Thyroid gland (tissue), 4 donors: ENCODE measurements around the gene ARID3A. TPM values are rescaled to one million over a fixed set of nuclear protein-coding genes. Genes with fewer than 3 reads are reported as not detected.

ENCODE experiments used
- DNase-seq, 2 donors: peaks; one replicate each; pipeline ENCODE4 v3.0.0-alpha.2; 2019
- H3K27ac ChIP-seq, 3 donors: fragments of 200-600 bp; sonication (generic); 1 replicate in 2 of 3; 2 replicates in 1 of 3; pipeline ENCODE4 v1.5.1; 2016 to 2019; ENCODE audit warnings: mild to moderate bottlenecking in 1 of 3, moderate library complexity in 1 of 3
- H3K27me3 ChIP-seq: fragments of 200-600 bp; sonication (generic); one replicate; pipeline ENCODE4 v1.5.1; 2019
- H3K36me3 ChIP-seq, 2 donors: fragments of 200-600 bp; sonication (generic); one replicate each; pipeline ENCODE4 v1.5.1; 2016 to 2019
- H3K4me1 ChIP-seq, 2 donors: fragments of 200-600 bp; sonication (generic); one replicate each; pipeline ENCODE4 v1.5.1; 2017 to 2019
- H3K4me3 ChIP-seq, 3 donors: fragments of 200-600 bp; sonication (generic); replicated peaks in 1 of 3; 1 replicate in 2 of 3; 2 replicates in 1 of 3; pipeline ENCODE4 v1.5.1; 2016; ENCODE audit warnings: mild to moderate bottlenecking in 1 of 3
- H3K9me3 ChIP-seq: fragments of 200-600 bp; sonication (generic); one replicate; pipeline ENCODE4 v1.5.1; 2017
- POLR2A ChIP-seq, 2 donors: fragments of 450-650 bp; IDR thresholded peaks; one replicate each; pipeline ENCODE4 v1.6.1; 2017; ENCODE audit warnings: antibody characterized with exemption in 2 of 2, mild to moderate bottlenecking in 2 of 2, moderate library complexity in 1 of 2
- WGBS, 2 donors: methylation state at CpG; one replicate each; pipeline ENCODE4 v1.1.5; 2017; 5-methylcytosine and 5-hydroxymethylcytosine counted together
- intact Hi-C: fragments of 100-400 bp; cut with DNase I; formaldehyde crosslinking; loops from one replicate; pipeline ENCODE4 v1.15.1; 2023
- total RNA-seq, 4 donors: library from RNA; depleted of rRNA; stranded (reverse); fragments of >200 nt; gene quantifications; one replicate each; pipeline ENCODE4 v1.2.3, GENCODE V29; 2016
- TF ChIP-seq, protein P1 (sequence below), 6 experiments: fragments of 200-600 bp in 3 of 6; fragments of 450-650 bp in 3 of 6; sonication (generic) in 3 of 6; IDR thresholded peaks; one replicate each; pipeline ENCODE4 v1.5.1; 2016 to 2019; ENCODE audit warnings: antibody characterized with exemption in 6 of 6, mild to moderate bottlenecking in 2 of 6, inconsistent platforms in 1 of 6, moderate library complexity in 1 of 6

ARID3A gene
- total RNA-seq, 4 donors from 2014 or later = 2.6 to 7.7 (median 3.9) TPM

DNA sequence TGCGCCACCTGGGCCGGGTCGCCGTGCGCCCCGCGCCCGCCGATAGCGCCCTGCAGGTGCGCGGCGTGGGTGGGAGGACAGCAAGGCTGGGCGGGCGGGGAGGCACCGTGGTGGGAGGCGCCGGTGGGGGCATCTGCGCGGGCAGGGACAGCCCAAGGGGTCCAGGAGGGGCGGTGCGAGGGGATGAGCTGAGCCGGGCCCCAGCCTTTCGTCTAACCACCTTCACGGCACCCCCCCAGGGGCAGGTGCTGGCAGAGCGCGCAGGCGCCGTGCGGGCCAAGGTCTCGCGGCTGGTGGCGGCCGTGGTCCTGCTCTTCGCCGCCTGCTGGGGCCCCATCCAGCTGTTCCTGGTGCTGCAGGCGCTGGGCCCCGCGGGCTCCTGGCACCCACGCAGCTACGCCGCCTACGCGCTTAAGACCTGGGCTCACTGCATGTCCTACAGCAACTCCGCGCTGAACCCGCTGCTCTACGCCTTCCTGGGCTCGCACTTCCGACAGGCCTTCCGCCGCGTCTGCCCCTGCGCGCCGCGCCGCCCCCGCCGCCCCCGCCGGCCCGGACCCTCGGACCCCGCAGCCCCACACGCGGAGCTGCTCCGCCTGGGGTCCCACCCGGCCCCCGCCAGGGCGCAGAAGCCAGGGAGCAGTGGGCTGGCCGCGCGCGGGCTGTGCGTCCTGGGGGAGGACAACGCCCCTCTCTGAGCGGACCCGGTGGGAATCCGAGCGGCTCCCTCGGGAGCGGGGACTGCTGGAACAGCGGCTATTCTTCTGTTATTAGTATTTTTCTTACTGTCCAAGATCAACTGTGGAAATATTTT is 5.6 kb upstream of the ARID3A start:
- peaks cover 20 to 44% of the 10 kb centered on the region in 2 donors for H3K4me1 ChIP-seq
- no peak for DNase-seq

DNA sequence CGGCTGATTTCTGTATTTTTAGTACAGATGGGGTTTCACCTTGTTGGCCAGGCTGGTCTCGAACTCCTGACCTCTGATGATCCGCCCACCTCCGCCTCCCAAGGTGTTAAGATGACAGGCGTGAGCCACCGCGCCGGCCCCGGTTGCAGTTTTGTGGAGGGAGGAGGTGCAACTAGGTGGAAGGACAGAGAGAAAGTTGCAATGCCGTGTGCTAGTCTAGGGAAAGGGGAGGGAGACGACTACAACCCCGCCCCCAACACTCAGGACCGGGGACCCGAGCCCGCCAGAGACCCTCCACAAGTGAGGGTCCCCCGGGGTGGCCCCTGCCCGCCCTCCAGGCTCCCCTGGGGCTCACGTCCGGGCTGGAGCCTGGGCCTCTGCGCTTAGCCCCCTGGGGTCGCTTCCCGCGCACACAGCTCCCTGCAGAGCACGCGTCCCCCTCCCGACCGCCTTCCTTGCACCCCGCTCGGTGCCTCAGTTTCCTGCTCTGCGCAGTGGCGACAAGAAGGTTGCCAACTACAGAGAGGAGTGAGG is 1.2 kb upstream of the ARID3A start:
- WGBS, 2 donors = 25 to 26% methylated on average over 10 to 13 of the region's 31 CpGs
- Histone ChIP-seq H3K4me3 (peak overlapping the region; percentile 26 to 95 (median 35)), H3K36me3 (no peaks in the 10 kb centered on the region), H3K9me3 (no peaks in the 10 kb centered on the region), H3K27ac (no peak overlapping the region), H3K4me1 (peaks cover 9 to 27% of the 10 kb centered on the region in 2 donors), H3K27me3 (peaks cover 14% of the 10 kb centered on the region)
- TF ChIP-seq, protein P1, sequence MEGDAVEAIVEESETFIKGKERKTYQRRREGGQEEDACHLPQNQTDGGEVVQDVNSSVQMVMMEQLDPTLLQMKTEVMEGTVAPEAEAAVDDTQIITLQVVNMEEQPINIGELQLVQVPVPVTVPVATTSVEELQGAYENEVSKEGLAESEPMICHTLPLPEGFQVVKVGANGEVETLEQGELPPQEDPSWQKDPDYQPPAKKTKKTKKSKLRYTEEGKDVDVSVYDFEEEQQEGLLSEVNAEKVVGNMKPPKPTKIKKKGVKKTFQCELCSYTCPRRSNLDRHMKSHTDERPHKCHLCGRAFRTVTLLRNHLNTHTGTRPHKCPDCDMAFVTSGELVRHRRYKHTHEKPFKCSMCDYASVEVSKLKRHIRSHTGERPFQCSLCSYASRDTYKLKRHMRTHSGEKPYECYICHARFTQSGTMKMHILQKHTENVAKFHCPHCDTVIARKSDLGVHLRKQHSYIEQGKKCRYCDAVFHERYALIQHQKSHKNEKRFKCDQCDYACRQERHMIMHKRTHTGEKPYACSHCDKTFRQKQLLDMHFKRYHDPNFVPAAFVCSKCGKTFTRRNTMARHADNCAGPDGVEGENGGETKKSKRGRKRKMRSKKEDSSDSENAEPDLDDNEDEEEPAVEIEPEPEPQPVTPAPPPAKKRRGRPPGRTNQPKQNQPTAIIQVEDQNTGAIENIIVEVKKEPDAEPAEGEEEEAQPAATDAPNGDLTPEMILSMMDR (IDR thresholded peaks at IDR 0.05) = no peak
- TF ChIP-seq POLR2A (IDR thresholded peaks at IDR 0.05) = no peak
- no peak for DNase-seq
- intact Hi-C loops = loop anchor here (10.0 kb wide), 1 partner anchor 310 kb away; the partner anchor contains the start of gene CBARP

More for the DNA sequence above, 5.6 kb upstream of the ARID3A start:
- H3K27ac ChIP-seq = no peak overlapping the region
- H3K4me3 ChIP-seq = no peak overlapping the region
- intact Hi-C loops = loop anchor here (2.0 to 10.0 kb wide), 2 partner anchors 63 to 315 kb away; partner anchors contain the start of gene CBARP
- H3K9me3 ChIP-seq = no peaks in the 10 kb centered on the region
- H3K36me3 ChIP-seq = no peaks in the 10 kb centered on the region
- WGBS, 2 donors = 7 to 9% methylated on average over 8 to 12 of the region's 84 CpGs
- H3K27me3 ChIP-seq = peaks cover 30% of the 10 kb centered on the region
- TF ChIP-seq, protein P1 (IDR thresholded peaks at IDR 0.05) = no peak
- no peak for TF ChIP-seq POLR2A (IDR thresholded peaks at IDR 0.05)

DNA sequence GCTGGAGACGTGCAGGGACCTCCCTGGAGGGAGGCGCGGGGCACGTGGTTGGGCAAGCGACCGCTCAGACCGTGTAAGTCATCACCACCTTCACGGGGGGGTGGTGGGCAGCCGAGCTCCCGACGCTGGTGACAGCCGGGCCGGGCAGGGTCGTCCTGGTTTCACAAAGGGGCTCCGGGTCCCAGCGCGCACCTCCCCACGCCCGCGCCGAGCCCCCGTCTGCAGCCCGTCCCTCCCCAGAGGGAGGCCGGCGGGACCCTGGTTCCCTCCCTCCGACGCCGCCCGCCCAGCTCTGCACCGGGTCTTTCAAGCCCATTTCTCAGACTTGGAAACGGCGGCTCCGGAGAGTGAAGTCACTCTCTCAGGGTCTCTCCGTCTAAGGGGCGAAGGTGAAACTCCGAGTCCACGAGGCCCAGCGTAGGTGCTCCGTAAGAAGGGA is 729 bp upstream of the ARID3A start:
- Histone ChIP-seq H3K27me3 (peaks cover 9% of the 10 kb centered on the region), H3K27ac (peak overlapping the region in 2 of 3 donors; percentile 73 to 80), H3K4me3 (peak overlapping the region; percentile 26 to 95 (median 35)), H3K36me3 (no peaks in the 10 kb centered on the region), H3K4me1 (peaks cover 6 to 22% of the 10 kb centered on the region in 2 donors), H3K9me3 (no peaks in the 10 kb centered on the region)
- TF ChIP-seq, protein P1 (IDR thresholded peaks at IDR 0.05) = no peak
- TF ChIP-seq POLR2A (IDR thresholded peaks at IDR 0.05) = no peak
- intact Hi-C loops = loop anchor here (10.0 kb wide), 1 partner anchor 310 kb away; the partner anchor contains the start of gene CBARP
- peak in 1 of 2 donors; percentile 32 for DNase-seq
- WGBS, 2 donors = 0 to 1% methylated on average over 1 to 16 of the region's 39 CpGs

GRCh38 chr19:926323-926588 is 421 bp downstream of the ARID3A start:
- intact Hi-C loops = loop anchor here (10.0 kb wide), 1 partner anchor 309 kb away; the partner anchor contains the start of gene CBARP
- peak overlapping the region; percentile 49 to 86 (median 73) for H3K27ac ChIP-seq
- no peaks in the 10 kb centered on the region for H3K9me3 ChIP-seq
- no peak for DNase-seq
- no peaks in the 10 kb centered on the region for H3K27me3 ChIP-seq
- H3K4me3 ChIP-seq = peak overlapping the region; percentile 39 to 95 (median 51)
- H3K4me1 ChIP-seq = peaks cover 6 to 17% of the 10 kb centered on the region in 2 donors
- WGBS, 2 donors = 0 to 1% methylated on average over 17 to 21 of the region's 21 CpGs
- no peaks in the 10 kb centered on the region for H3K36me3 ChIP-seq
- TF ChIP-seq POLR2A (IDR thresholded peaks at IDR 0.05) = no peak
- TF ChIP-seq, protein P1 (IDR thresholded peaks at IDR 0.05) = no peak
